Medulla oblongata (tissue), 1 donor: ENCODE measurements around the gene BOLL.
"Not testable (repeated sequence)": the region's sequence is repeated elsewhere in the genome, so short reads cannot be mapped to it uniquely, and the experiment has no call there.

ENCODE experiments used
- DNase-seq: peaks from one replicate; pipeline ENCODE4 v3.0.0-alpha.2; 2015; ENCODE audit errors: extremely low spot score

Gene BOLL

GRCh38 chr2:197784956-197785941 lies at the start of gene BOLL:
TSS of gene BOLL (minus strand) at chr2:197785319. CDS start at chr2:197781850, 3,469 bp downstream.
- no peak for DNase-seq

- DNase-seq, result not testable (repeated sequence)
These were observed 49.7 kb upstream of the BOLL start for GRCh38 chr2:197834771-197835170.

GRCh38 chr2:197828464-197829135 lies 43.5 kb upstream of the BOLL start:
- no peak for DNase-seq

GRCh38 chr2:197827618-197828017 lies 42.5 kb upstream of the BOLL start:
- no peak for DNase-seq

- no peak for DNase-seq
These were observed 37.2 kb upstream of the BOLL start for GRCh38 chr2:197822333-197822732.

- no peak for DNase-seq
These were observed 36.6 kb upstream of the BOLL start for GRCh38 chr2:197821550-197822289.

DNA sequence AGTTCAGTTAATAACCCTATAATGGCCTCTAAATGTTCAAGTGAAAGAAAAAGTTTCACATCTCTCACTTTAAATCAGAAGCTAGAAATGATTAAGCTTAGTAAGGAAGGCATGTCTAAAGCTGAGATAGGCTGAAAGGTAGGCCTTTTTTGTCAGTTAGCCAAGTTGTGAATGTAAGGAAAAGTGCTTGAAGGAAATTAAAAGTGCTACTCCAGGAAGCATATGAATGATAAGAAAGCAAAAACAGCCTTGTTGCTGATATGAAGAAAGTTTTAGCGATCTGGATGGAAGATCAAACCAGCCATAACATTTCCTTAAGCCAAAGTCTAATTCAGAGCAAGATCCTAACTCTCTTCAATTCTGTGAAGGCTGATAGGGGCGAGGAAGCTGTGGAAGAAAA lies 29.4 kb upstream of the BOLL start:
- DNase-seq, result no peak

DNA sequence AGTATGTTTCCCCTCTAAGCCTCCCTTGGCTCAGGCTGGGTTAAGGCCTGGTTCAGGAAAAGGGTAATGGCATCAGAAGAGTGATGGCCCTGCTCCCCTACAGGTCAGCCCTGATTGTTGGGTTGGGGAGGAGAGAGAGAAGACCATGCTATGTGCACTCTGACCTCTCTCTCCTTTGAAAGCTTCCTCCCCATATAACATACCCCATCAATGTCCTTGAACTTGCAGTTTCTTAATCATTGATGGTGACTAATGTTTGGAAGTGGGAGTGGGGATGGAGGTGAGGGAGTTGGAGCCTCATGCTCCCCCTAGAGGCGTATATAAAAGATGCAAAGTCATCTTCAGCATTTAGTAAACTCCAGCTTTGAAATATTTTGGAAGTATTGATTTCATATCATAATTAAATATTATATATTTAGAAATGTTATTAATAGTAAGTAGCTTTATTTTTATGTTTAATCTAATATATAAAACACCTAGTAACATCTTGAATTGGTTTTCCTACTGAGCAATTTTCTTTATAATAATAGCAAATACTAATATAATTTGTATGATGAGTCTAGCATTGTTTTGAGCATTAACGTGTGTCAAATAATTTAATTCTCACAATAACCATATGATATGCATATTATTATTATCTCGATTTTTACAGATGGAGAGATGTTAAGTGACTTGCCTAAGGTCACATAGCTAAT lies 28.1 kb upstream of the BOLL start:
- no peak for DNase-seq

GRCh38 chr2:197810491-197810890 lies 25.4 kb upstream of the BOLL start:
- DNase-seq, result no peak

GRCh38 chr2:197810016-197810415 lies 24.9 kb upstream of the BOLL start:
- DNase-seq, result no peak

DNA sequence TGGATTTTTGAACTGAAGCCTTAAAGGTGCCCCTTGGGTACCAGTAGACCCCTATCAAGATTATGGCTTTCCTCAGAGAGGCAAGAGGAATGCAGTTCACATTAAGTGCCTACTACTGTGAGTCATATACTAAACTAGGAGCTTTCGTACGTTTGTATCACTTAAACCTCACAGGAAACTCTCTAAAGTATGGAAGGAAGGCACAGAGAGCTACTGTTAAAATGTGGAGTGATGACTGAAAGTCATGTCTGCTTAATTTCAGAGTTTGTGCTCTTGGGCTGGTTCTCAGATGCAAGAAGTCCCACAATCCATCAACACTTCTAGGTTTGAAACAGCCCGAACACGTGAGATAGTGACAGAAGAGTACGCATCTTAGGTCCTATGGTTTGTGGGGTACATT lies 23.9 kb upstream of the BOLL start:
- no peak for DNase-seq

- DNase-seq, result peak; percentile 58
These were observed 20.9 kb upstream of the BOLL start for GRCh38 chr2:197805715-197806633.

DNA sequence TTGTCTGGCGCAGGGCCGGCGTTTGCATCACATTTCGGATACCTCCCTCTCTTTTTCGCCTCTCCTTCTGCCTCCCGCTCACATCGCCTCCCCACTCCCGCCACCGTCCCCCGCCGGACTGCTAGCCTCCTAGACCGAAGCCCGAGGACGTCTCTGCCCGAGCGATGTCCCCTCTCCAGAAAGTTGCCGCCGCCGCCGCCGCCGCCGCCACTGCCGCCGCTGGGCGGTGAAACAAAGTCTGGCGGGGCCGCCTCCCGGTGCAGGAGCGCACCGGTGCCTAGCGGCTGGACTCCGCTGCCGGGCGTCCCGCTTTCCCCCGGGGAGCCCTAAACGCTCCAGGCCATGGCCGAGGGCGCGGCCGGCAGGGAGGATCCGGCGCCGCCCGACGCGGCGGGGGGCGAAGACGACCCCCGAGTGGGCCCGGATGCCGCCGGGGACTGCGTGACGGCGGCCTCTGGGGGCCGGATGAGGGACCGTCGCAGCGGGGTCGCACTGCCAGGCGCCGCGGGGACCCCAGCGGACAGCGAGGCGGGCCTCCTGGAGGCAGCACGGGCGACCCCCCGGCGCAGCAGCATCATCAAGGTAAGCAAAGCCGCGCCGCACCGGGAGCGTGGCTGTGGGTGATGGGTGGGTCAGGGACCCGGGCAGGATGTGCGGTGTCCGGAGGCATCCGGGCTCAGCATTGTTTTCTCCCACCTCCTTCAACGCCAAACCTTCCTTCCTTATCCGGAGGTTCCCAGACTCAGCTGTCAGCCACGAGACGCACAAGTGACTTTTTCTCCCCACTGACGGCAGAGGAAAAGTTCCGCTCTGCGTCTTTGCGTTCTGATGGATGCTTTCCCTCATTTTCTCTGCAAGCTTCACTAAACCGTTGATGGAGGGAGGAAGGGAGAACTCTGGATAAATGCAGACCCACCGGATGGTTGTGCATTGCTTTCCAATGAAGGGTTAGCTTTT lies 19.9 kb upstream of the BOLL start:
- peak; percentile 75 for DNase-seq

- peak; percentile 98 for DNase-seq
These were observed 19.1 kb upstream of the BOLL start, which contains the start of gene PLCL1 for GRCh38 chr2:197804049-197804757. TSS of gene PLCL1 (plus strand) at chr2:197804593.

GRCh38 chr2:197803033-197803444 lies 17.9 kb upstream of the BOLL start:
- DNase-seq, result peak; percentile 86

DNA sequence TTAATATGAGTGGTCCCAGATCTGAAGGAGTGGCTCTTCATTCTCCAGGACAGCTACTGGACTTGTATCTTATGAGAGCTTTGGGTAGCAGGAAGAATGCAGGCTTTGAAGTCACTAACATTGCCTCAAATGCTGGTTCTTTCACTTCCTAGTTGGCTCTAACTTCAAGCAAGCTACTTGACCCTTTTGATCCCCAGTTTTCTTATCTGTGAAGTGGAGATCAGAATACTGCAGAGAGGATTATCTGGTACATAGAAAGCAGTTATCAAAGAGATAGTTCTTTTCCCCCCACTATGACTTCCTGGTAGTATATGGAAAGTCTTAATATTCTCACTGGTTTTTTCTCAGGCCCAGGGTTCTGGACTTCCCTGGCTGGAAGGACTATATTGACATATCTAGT lies 15.9 kb upstream of the BOLL start:
- DNase-seq, result no peak

- DNase-seq, result no peak
These were observed 15.0 kb upstream of the BOLL start for GRCh38 chr2:197800091-197800490.

- no peak for DNase-seq
These were observed 13.9 kb upstream of the BOLL start for GRCh38 chr2:197799068-197799467.

DNA sequence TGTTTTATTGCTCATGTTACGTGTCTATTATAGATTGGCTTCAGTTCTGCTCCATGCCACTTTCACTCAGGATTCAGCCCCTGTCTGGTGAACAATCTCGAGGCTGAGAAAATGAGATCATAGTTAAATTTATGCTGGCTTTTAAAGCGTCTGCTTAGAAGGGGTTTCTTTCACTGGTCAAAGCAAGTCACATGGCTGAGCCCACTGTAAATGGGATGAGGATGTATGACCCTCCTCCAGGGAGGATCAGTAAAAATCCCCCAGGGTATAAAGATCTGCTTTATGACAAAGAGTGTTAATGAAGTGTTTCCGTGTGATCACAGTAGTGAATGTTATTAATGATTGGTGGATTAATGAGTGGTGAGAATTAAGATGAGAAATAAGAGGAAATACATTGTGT lies 13.1 kb upstream of the BOLL start:
- DNase-seq, result no peak
